ENCODE data around the gene GPSM1.

DNA sequence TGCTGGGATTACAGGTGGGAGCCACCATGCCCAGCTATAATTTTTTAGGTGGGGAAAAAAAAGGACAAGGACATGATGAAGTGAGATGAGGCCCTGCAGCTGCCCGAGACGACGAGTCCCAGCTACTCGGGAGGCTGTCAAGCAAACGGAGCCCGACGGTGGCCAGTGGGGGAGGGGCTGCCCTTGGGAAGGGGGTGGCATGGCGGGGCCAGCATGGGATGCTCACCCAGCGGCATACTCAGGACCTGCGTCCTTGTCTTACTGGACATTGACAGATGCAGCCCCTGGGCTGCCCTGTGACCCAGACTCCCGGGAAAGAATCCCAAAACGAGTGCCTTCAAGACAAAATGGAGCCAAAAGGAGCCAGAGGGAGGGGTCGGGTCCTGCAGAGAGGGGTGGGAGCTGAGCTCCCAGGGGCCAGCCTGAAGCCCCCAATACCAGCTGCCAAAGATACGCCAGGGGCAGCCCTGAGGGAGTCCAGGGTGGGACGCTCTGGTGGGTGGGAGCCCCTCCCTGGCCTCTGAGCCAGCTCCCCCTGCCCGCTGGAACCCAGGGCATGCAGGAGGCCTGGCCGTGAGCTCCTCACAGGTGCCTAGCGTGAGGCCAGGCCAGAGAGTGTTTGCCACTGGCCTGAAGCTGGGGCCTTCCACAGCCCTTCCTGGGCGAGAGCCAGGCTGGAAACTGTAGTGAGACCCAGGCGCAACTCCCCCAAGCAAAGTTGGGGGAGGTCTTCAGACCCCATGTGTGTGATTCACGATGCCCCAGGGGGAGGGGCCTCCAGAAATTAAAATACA, 39.2 kb upstream of the GPSM1 start:
- TF ChIP-seq CTCF (IDR thresholded peaks at IDR 0.05; ENCODE audit: low read depth, low read length) (no peak), EZH2phosphoT487 (IDR thresholded peaks at IDR 0.05; ENCODE audit: low read depth) (no peak)
